Measurements from ENCODE around the gene FOXD4L1.
"Not testable (repeated sequence)": the region's sequence is repeated elsewhere in the genome, so short reads cannot be mapped to it uniquely, and the experiment has no call there.

Gene FOXD4L1

GRCh38 chr2:113498365-113498764 is at the start of gene FOXD4L1:
TSS of gene FOXD4L1 (plus strand) at chr2:113498665. CDS start at chr2:113499257, 592 bp downstream.
- not testable (repeated sequence) for DNase-seq (ENCODE audit: low spot score)

- DNase-seq (ENCODE audit: low spot score) = not testable (repeated sequence)
Measured at GRCh38 chr2:113465770-113466169, 32.7 kb upstream of the FOXD4L1 start.

- not testable (repeated sequence) for DNase-seq (ENCODE audit: low spot score)
Measured at GRCh38 chr2:113476688-113477368, 21.6 kb upstream of the FOXD4L1 start.

GRCh38 chr2:113496527-113496926 is 1.9 kb upstream of the FOXD4L1 start:
- not testable (repeated sequence) for DNase-seq (ENCODE audit: low spot score)

- DNase-seq (ENCODE audit: low spot score) = not testable (repeated sequence)
Measured at GRCh38 chr2:113499019-113499885, 787 bp downstream of the FOXD4L1 start.

GRCh38 chr2:113499886-113500722 is 1.6 kb downstream of the FOXD4L1 start:
- not testable (repeated sequence) for DNase-seq (ENCODE audit: low spot score)

- not testable (repeated sequence) for DNase-seq (ENCODE audit: low spot score)
Measured at GRCh38 chr2:113500723-113501038, 2.2 kb downstream of the FOXD4L1 start.

GRCh38 chr2:113502216-113503093 is 4.0 kb downstream of the FOXD4L1 start:
- not testable (repeated sequence) for DNase-seq (ENCODE audit: low spot score)

GRCh38 chr2:113503094-113504042 is 4.9 kb downstream of the FOXD4L1 start:
- peak; percentile 17 for DNase-seq (ENCODE audit: low spot score)

- DNase-seq (ENCODE audit: low spot score) = not testable (repeated sequence)
Measured at GRCh38 chr2:113504081-113504480, 5.6 kb downstream of the FOXD4L1 start.

GRCh38 chr2:113507394-113508140 is 9.1 kb downstream of the FOXD4L1 start:
- not testable (repeated sequence) for DNase-seq (ENCODE audit: low spot score)

- not testable (repeated sequence) for DNase-seq (ENCODE audit: low spot score)
Measured at GRCh38 chr2:113508187-113508586, 9.7 kb downstream of the FOXD4L1 start.

GRCh38 chr2:113510913-113511312 is 12.4 kb downstream of the FOXD4L1 start:
- DNase-seq (ENCODE audit: low spot score) = not testable (repeated sequence)

- DNase-seq (ENCODE audit: low spot score) = not testable (repeated sequence)
Measured at GRCh38 chr2:113511859-113512258, 13.4 kb downstream of the FOXD4L1 start.

GRCh38 chr2:113515457-113515856 is 17.0 kb downstream of the FOXD4L1 start:
- DNase-seq (ENCODE audit: low spot score) = not testable (repeated sequence)

GRCh38 chr2:113515995-113516394 is 17.5 kb downstream of the FOXD4L1 start:
- DNase-seq (ENCODE audit: low spot score) = not testable (repeated sequence)

- not testable (repeated sequence) for DNase-seq (ENCODE audit: low spot score)
Measured at GRCh38 chr2:113517025-113517424, 18.6 kb downstream of the FOXD4L1 start.

- DNase-seq (ENCODE audit: low spot score) = not testable (repeated sequence)
Measured at GRCh38 chr2:113520837-113521236, 22.4 kb downstream of the FOXD4L1 start.

GRCh38 chr2:113521492-113521891 is 23.0 kb downstream of the FOXD4L1 start:
- not testable (repeated sequence) for DNase-seq (ENCODE audit: low spot score)

Measured in germinal center (tissue), 1 donor.